K562 (cell line): ENCODE data around the gene GRIK1. TPM values are rescaled to one million over a fixed set of nuclear protein-coding genes. Genes with fewer than 3 reads are reported as not detected.

Experiments used
- ATAC-seq: fragments of 200-7000 bp; cut with Tn5 transposase; 3 replicates; pipeline ENCODE4 v1.9.1; 2020; ENCODE audit warnings: moderate library complexity
- BruUV-seq: library from RNA; stranded (reverse); fragments of 400-500 nt; replicated peaks from 2 replicates; lab custom pipeline; 2021; lab: Mats Ljungman, UMichigan
- CTCF ChIA-PET: fragments of 300-600 bp; formaldehyde crosslinking; extraction: SDS; loops from one replicate; lab custom pipeline; 2021; ENCODE audit warnings: low intra/inter-chr PET ratio; lab: Yijun Ruan, JAX
- POLR2A ChIA-PET: fragments of 300-600, 350-650 bp; sonication (Branson Sonifier 250); formaldehyde crosslinking; extraction: SDS; loops from one replicate; lab custom pipeline; 2021; ENCODE audit warnings: antibody characterized with exemption, inconsistent platforms; lab: Yijun Ruan, JAX
- DNase-seq, 4 experiments: peaks; one replicate each; pipeline versions ENCODE4 v3.0.0 to v3.0.0-alpha.2; 2011 to 2018; ENCODE audit warnings: low spot score in 3 of 4, mixed read lengths in 3 of 4; ENCODE audit errors: extremely low read depth in 1 of 4
- FAIRE-seq: peaks from 2 replicates; lab custom pipeline; 2011; peaks lifted over from hg19 to GRCh38; lab: Jason Lieb, UNC
- H2AFZ ChIP-seq: 2 replicates; pipeline ENCODE4 v1.6.0; 2011; ENCODE audit warnings: low read depth, low read length, control low read depth, inconsistent platforms
- H3K27ac ChIP-seq: fragments of 200-600 bp; 3 replicates; pipeline ENCODE4 v1.8.0; 2011; ENCODE audit warnings: low read depth, mild to moderate bottlenecking, control low read depth, inconsistent platforms, low read length, moderate library complexity, mixed read lengths; ENCODE audit errors: extremely low read depth
- H3K27me3 ChIP-seq, 2 experiments: fragments of 300-600 bp in 1 of 2; 2 replicates in 1 of 2; 3 replicates in 1 of 2; pipeline versions ENCODE4 v1.6.0 to v1.8.0; 2011; ENCODE audit warnings: inconsistent platforms in 2 of 2, low read length in 2 of 2, mild to moderate bottlenecking in 1 of 2, mixed read lengths in 1 of 2, moderate library complexity in 1 of 2; ENCODE audit not compliant: control insufficient read depth in 2 of 2, insufficient read depth in 2 of 2
- H3K36me3 ChIP-seq: fragments of 300-600 bp; 3 replicates; pipeline ENCODE4 v1.8.0; 2011; ENCODE audit warnings: mild to moderate bottlenecking, low read length, inconsistent platforms; ENCODE audit not compliant: control insufficient read depth, insufficient read depth
- H3K4me1 ChIP-seq, 2 experiments: fragments of 200-600 bp in 1 of 2; replicated peaks in 1 of 2; 2 replicates in 1 of 2; 3 replicates in 1 of 2; pipeline versions ENCODE4 v1.5.1 to v1.8.0; 2011; ENCODE audit warnings: inconsistent platforms in 2 of 2, low read length in 2 of 2, mild to moderate bottlenecking in 1 of 2, mixed read lengths in 1 of 2, moderate library complexity in 1 of 2; ENCODE audit not compliant: control insufficient read depth in 2 of 2, insufficient read depth in 2 of 2
- H3K4me2 ChIP-seq: 2 replicates; pipeline ENCODE4 v1.6.1; 2011; ENCODE audit warnings: low read length, control low read depth, inconsistent platforms, mixed read lengths; ENCODE audit not compliant: insufficient read depth
- H3K4me3 ChIP-seq: fragments of 200-600 bp; sonication (generic), shearing (Covaris generic); 2 replicates; pipeline ENCODE4 v1.5.1; 2016; ENCODE audit warnings: control low read depth, inconsistent platforms
- H3K79me2 ChIP-seq: fragments of 200-600 bp; 3 replicates; pipeline ENCODE4 v1.8.0; 2011; ENCODE audit warnings: low read length, inconsistent platforms; ENCODE audit not compliant: control insufficient read depth, insufficient read depth
- H3K9ac ChIP-seq, 2 experiments: 2 replicates each; pipeline versions ENCODE4 v1.6.0 to v1.6.1; 2011; ENCODE audit warnings: low read depth in 2 of 2, low read length in 2 of 2, control low read depth in 1 of 2, inconsistent platforms in 1 of 2, mild to moderate bottlenecking in 1 of 2, mixed read lengths in 1 of 2; ENCODE audit not compliant: insufficient read depth in 1 of 2
- H3K9me1 ChIP-seq: one replicate; pipeline ENCODE4 v1.6.0; 2011; ENCODE audit warnings: inconsistent platforms, mild to moderate bottlenecking, low read length, moderate library complexity; ENCODE audit not compliant: control insufficient read depth, insufficient read depth
- H3K9me3 ChIP-seq: replicated peaks from 2 replicates; pipeline ENCODE4 v1.5.1; 2011; ENCODE audit warnings: low read depth, low read length, inconsistent platforms; ENCODE audit not compliant: control insufficient read depth, insufficient read depth
- H4K20me1 ChIP-seq: replicated peaks from 2 replicates; pipeline ENCODE4 v1.6.1; 2011; ENCODE audit warnings: low read length, inconsistent platforms, mixed read lengths; ENCODE audit not compliant: control insufficient read depth, insufficient read depth
- EZH2 ChIP-seq: IDR thresholded peaks from 2 replicates; pipeline ENCODE4 v1.6.1; 2012; ENCODE audit warnings: low read depth, mild to moderate bottlenecking, inconsistent platforms, low read length, borderline replicate concordance
- L3MBTL2 ChIP-seq: fragments of 450-650 bp; IDR thresholded peaks from 2 replicates; pipeline ENCODE4 v1.6.1; 2016; ENCODE audit warnings: mild to moderate bottlenecking, moderate library complexity
- NEUROD1 ChIP-seq: fragments of 150-350 bp; IDR thresholded peaks from 2 replicates; pipeline ENCODE4 v1.6.1; 2014; ENCODE audit warnings: borderline replicate concordance, low read length, low read depth; ENCODE audit not compliant: partially characterized antibody
- SMARCA4 ChIP-seq: fragments of 450-650 bp; IDR thresholded peaks from 2 replicates; pipeline ENCODE4 v1.6.1; 2016
- ZNF444 ChIP-seq: fragments of 250-450 bp; sonication (Bioruptor Pico); IDR thresholded peaks from 2 replicates; pipeline ENCODE4 v1.4.0; 2020; ENCODE audit warnings: mild to moderate bottlenecking, moderate library complexity
- WGBS: fragments of 100-300 bp; shearing (Covaris generic); methylation state at CpG from one replicate; pipeline ENCODE4 v1.1.6; 2016; ENCODE audit warnings: low coverage, mixed read lengths; ENCODE audit not compliant: insufficient coverage; ENCODE audit errors: missing lambda C conversion rate; 5-methylcytosine and 5-hydroxymethylcytosine counted together
- in situ Hi-C: fragments of 300-500 bp; cut with MboI; formaldehyde crosslinking; loops from 4 replicates; pipeline ENCODE4 v1.15.0; 2018; ENCODE audit warnings: inconsistent platforms, mixed read lengths
- intact Hi-C: fragments of 100-400 bp; cut with micrococcal nuclease; formaldehyde crosslinking; loops from 2 replicates; pipeline ENCODE4 v1.14.2; 2022
- polyA plus RNA-seq, 8 experiments: library from polyadenylated mRNA; depleted of rRNA in 4 of 8; stranded (reverse) in 5 of 8; unstranded in 3 of 8; fragments of >200 nt; fragmentation: Nextera tagmentation in 2 of 8; fragmentation: Illumina TruSeq in 1 of 8; extraction: Ambion mirVana in 2 of 8; extraction: Trizol in 1 of 8; gene quantifications; 2 replicates each; pipeline versions ENCODE4 v1.2.1 to v1.2.3, GENCODE V29; 2011 to 2014; ENCODE audit warnings: inconsistent platforms in 1 of 8, missing spikeins in 1 of 8
- total RNA-seq, 7 experiments: library from RNA; depleted of rRNA in 6 of 7; stranded (reverse); fragments of >200 nt in 6 of 7; fragmentation: Illumina TruSeq in 2 of 7; extraction: Trizol in 2 of 7; gene quantifications; 2 replicates each; pipeline versions ENCODE4 v1.2.1 to v1.2.3, GENCODE V29; 2011 to 2021; ENCODE audit warnings: low replicate concordance in 1 of 7
- TF ChIP-seq, protein P1 (sequence below): fragments of 450-650 bp; IDR thresholded peaks from 2 replicates; pipeline ENCODE4 v1.6.1; 2018; ENCODE audit warnings: mild to moderate bottlenecking, low read depth; ENCODE audit not compliant: partially characterized antibody
- TF ChIP-seq, protein P2 (sequence below): fragments of 450-650 bp; IDR thresholded peaks from 2 replicates; pipeline ENCODE4 v1.6.1; 2017; ENCODE audit warnings: mild to moderate bottlenecking, moderate library complexity
- TF ChIP-seq, protein P3 (sequence below): fragments of 450-650 bp; IDR thresholded peaks from 2 replicates; pipeline ENCODE4 v1.6.1; 2016
- TF ChIP-seq, protein P4 (sequence below), 2 experiments: fragments of 450-650 bp; formaldehyde crosslinking in 1 of 2; IDR thresholded peaks; 2 replicates each; pipeline versions ENCODE4 v1.4.0 to v1.6.1; 2014 to 2020; ENCODE audit warnings: mild to moderate bottlenecking in 2 of 2, borderline replicate concordance in 1 of 2, low read depth in 1 of 2

GRIK1 gene
- total and polyA plus RNA-seq, 9 of the 15 experiments (the other 6 are each of a cell fraction or from before 2014, with no cell fraction given): 0.17 to 2.8 (median 0.53) TPM

DNA sequence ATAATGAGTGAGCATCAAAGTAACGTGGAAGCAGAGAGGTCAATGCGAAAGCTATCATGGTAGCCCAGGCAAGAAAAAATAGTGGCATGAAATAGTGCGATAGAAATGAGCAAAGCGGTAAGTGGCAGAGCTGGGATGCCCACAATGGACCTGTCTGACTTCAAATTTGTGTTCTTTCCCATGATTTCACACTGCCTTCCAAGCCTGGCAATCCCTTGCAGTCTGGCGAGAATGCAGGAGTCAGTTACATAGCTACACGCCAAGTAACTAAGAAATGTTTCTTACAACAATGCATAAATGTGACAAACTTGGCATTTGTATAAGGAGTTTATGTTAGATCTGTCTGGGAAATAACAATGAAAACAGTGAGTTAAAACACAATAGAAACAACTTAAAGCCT lies 82.6 kb downstream of the GRIK1 start:
- FAIRE-seq: no peak
- H4K20me1 ChIP-seq: no peaks in the 10 kb centered on the region
- H3K9me3 ChIP-seq: no peaks in the 10 kb centered on the region
- H3K9ac ChIP-seq: no peak overlapping the region
- H3K27ac ChIP-seq: no peak overlapping the region
- POLR2A ChIA-PET: interaction anchor here (0.6 to 1.7 kb wide), 2 partner anchors 10 to 540 kb away, joined by 3 to 4 read pairs; no protein-coding TSS in a partner anchor
- no TSS peak for BruUV-seq
- no peaks in the 10 kb centered on the region for H3K27me3 ChIP-seq
- 21% methylated on average over 6 of the region's 6 CpGs for WGBS
- H3K36me3 ChIP-seq: no peaks in the 10 kb centered on the region
- H3K4me1 ChIP-seq: no peaks in the 10 kb centered on the region; a peak in 1 of 5 replicates
- H3K4me2 ChIP-seq: no peak overlapping the region
- H3K79me2 ChIP-seq: no peaks in the 10 kb centered on the region
- intact Hi-C loops (no loop called here), in situ Hi-C loops (no loop called here)
- DNase-seq: no peak
- H3K4me3 ChIP-seq: no peak overlapping the region
- no peaks in the 10 kb centered on the region for H3K9me1 ChIP-seq
- CTCF ChIA-PET: no interaction called here
- no peak overlapping the region for H2AFZ ChIP-seq
- ATAC-seq: no peak
- TF ChIP-seq L3MBTL2 (no peak), SMARCA4 (no peak), NEUROD1 (no peak), ZNF444 (CRISPR knock-in tag) (no peak), EZH2 (no peak)
- TF ChIP-seq, protein P1, sequence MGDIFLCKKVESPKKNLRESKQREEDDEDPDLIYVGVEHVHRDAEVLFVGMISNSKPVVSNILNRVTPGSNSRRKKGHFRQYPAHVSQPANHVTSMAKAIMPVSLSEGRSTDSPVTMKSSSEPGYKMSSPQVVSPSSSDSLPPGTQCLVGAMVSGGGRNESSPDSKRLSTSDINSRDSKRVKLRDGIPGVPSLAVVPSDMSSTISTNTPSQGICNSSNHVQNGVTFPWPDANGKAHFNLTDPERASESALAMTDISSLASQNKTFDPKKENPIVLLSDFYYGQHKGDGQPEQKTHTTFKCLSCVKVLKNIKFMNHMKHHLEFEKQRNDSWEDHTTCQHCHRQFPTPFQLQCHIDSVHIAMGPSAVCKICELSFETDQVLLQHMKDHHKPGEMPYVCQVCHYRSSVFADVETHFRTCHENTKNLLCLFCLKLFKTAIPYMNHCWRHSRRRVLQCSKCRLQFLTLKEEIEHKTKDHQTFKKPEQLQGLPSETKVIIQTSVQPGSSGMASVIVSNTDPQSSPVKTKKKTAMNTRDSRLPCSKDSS: no peak
- TF ChIP-seq, protein P2, sequence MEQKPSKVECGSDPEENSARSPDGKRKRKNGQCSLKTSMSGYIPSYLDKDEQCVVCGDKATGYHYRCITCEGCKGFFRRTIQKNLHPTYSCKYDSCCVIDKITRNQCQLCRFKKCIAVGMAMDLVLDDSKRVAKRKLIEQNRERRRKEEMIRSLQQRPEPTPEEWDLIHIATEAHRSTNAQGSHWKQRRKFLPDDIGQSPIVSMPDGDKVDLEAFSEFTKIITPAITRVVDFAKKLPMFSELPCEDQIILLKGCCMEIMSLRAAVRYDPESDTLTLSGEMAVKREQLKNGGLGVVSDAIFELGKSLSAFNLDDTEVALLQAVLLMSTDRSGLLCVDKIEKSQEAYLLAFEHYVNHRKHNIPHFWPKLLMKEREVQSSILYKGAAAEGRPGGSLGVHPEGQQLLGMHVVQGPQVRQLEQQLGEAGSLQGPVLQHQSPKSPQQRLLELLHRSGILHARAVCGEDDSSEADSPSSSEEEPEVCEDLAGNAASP: no peak
- TF ChIP-seq, protein P3, sequence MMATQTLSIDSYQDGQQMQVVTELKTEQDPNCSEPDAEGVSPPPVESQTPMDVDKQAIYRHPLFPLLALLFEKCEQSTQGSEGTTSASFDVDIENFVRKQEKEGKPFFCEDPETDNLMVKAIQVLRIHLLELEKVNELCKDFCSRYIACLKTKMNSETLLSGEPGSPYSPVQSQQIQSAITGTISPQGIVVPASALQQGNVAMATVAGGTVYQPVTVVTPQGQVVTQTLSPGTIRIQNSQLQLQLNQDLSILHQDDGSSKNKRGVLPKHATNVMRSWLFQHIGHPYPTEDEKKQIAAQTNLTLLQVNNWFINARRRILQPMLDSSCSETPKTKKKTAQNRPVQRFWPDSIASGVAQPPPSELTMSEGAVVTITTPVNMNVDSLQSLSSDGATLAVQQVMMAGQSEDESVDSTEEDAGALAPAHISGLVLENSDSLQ: no peak
- TF ChIP-seq, protein P4, sequence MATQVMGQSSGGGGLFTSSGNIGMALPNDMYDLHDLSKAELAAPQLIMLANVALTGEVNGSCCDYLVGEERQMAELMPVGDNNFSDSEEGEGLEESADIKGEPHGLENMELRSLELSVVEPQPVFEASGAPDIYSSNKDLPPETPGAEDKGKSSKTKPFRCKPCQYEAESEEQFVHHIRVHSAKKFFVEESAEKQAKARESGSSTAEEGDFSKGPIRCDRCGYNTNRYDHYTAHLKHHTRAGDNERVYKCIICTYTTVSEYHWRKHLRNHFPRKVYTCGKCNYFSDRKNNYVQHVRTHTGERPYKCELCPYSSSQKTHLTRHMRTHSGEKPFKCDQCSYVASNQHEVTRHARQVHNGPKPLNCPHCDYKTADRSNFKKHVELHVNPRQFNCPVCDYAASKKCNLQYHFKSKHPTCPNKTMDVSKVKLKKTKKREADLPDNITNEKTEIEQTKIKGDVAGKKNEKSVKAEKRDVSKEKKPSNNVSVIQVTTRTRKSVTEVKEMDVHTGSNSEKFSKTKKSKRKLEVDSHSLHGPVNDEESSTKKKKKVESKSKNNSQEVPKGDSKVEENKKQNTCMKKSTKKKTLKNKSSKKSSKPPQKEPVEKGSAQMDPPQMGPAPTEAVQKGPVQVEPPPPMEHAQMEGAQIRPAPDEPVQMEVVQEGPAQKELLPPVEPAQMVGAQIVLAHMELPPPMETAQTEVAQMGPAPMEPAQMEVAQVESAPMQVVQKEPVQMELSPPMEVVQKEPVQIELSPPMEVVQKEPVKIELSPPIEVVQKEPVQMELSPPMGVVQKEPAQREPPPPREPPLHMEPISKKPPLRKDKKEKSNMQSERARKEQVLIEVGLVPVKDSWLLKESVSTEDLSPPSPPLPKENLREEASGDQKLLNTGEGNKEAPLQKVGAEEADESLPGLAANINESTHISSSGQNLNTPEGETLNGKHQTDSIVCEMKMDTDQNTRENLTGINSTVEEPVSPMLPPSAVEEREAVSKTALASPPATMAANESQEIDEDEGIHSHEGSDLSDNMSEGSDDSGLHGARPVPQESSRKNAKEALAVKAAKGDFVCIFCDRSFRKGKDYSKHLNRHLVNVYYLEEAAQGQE (IDR thresholded peaks at IDR 0.05; ENCODE audit: borderline replicate concordance): no peak
- TF ChIP-seq, protein P4 (CRISPR knock-in tag; IDR thresholded peaks at IDR 0.05; ENCODE audit: low read depth): no peak
